HCT116 (cell line): ENCODE data around the gene PROCA1. TPM values are rescaled to one million over a fixed set of nuclear protein-coding genes. Genes with fewer than 3 reads are reported as not detected.

Experiments
- ATAC-seq: fragments of 200-7000 bp; cut with Tn5 transposase; 2 replicates; pipeline ENCODE4 v1.9.1; 2020; ENCODE audit warnings: mild to moderate bottlenecking, moderate library complexity
- BruUV-seq: library from RNA; stranded (reverse); fragments of 400-500 nt; replicated peaks from 2 replicates; lab custom pipeline; 2021; lab: Mats Ljungman, UMichigan
- CTCF ChIA-PET: fragments of 300-600 bp; sonication (Branson Sonifier 250); formaldehyde crosslinking; loops from one replicate; lab custom pipeline; 2021; ENCODE audit warnings: antibody characterized with exemption; lab: Charles Lee
- POLR2A ChIA-PET: fragments of 300-600, 350-600 bp; sonication (Branson Sonifier 250); formaldehyde crosslinking; loops from one replicate; lab custom pipeline; 2021; ENCODE audit warnings: antibody characterized with exemption; lab: Charles Lee
- RAD21 ChIA-PET, 2 experiments: fragments of 300-600 bp; sonication (Branson Sonifier 250); formaldehyde crosslinking; loops; one replicate each; lab custom pipeline; 2023; ENCODE audit warnings: low total read pairs in 2 of 2; ENCODE audit not compliant: uncharacterized antibody in 2 of 2, unreplicated experiment in 2 of 2, low non-redundant PET in 1 of 2; lab: Charles Lee
- DNase-seq: peaks from one replicate; pipeline ENCODE4 v3.0.0-alpha.2; 2010; ENCODE audit warnings: low read depth, low spot score
- H2AFZ ChIP-seq: fragments of 200-600 bp; shearing (Covaris generic), sonication (generic); 2 replicates; pipeline ENCODE4 v1.6.1; 2017; ENCODE audit warnings: low read depth, mixed run types, mixed read lengths, antibody characterized with exemption, low read length; ENCODE audit not compliant: poor library complexity, severe bottlenecking
- H3K27ac ChIP-seq: 2 replicates; pipeline ENCODE4 v1.5.1; 2012; ENCODE audit warnings: low read depth, low read length
- H3K27me3 ChIP-seq: fragments of 200-600 bp; sonication (generic); 2 replicates; pipeline ENCODE4 v1.6.1; 2016; ENCODE audit warnings: mixed run types, low read length, mixed read lengths; ENCODE audit not compliant: insufficient read depth
- H3K36me3 ChIP-seq, 2 experiments: fragments of 200-500 bp in 1 of 2; fragments of 200-600 bp in 1 of 2; sonication (Bioruptor generic) in 1 of 2; sonication (generic) in 1 of 2; 2 replicates each; pipeline versions ENCODE4 v1.5.1 to v1.6.1; 2014 to 2016; ENCODE audit warnings: low read length in 2 of 2, inconsistent platforms in 1 of 2, mixed read lengths in 1 of 2, mixed run types in 1 of 2; ENCODE audit not compliant: insufficient read depth in 2 of 2, control insufficient read depth in 1 of 2
- H3K4me1 ChIP-seq, 2 experiments: fragments of 200-600 bp in 1 of 2; sonication (generic) in 1 of 2; 2 replicates each; pipeline versions ENCODE4 v1.5.1 to v1.6.1; 2012 to 2017; ENCODE audit warnings: low read length in 2 of 2, inconsistent platforms in 1 of 2, mild to moderate bottlenecking in 1 of 2, mixed read lengths in 1 of 2, mixed run types in 1 of 2, moderate library complexity in 1 of 2; ENCODE audit not compliant: insufficient read depth in 2 of 2, control insufficient read depth in 1 of 2
- H3K4me2 ChIP-seq: fragments of 200-600 bp; sonication (generic); 2 replicates; pipeline ENCODE4 v1.6.1; 2017; ENCODE audit warnings: mixed run types, low read length, mixed read lengths
- H3K4me3 ChIP-seq, 2 experiments: fragments of 200-600 bp in 1 of 2; sonication (generic) in 1 of 2; replicated peaks in 1 of 2; 2 replicates each; pipeline ENCODE4 v1.5.1; 2011 to 2016; ENCODE audit warnings: low read length in 2 of 2, control low read depth in 1 of 2, low read depth in 1 of 2, mild to moderate bottlenecking in 1 of 2, mixed read lengths in 1 of 2, mixed run types in 1 of 2
- H3K79me2 ChIP-seq: fragments of 200-600 bp; sonication (generic); 2 replicates; pipeline ENCODE4 v1.6.1; 2017; ENCODE audit warnings: mild to moderate bottlenecking, mixed run types, low read length, moderate library complexity, mixed read lengths; ENCODE audit not compliant: insufficient read depth
- H3K9ac ChIP-seq: fragments of 200-600 bp; sonication (generic); 2 replicates; pipeline ENCODE4 v1.6.1; 2016; ENCODE audit warnings: low read length, mixed read lengths
- H3K9me2 ChIP-seq: fragments of 200-600 bp; sonication (generic), shearing (Covaris generic); 2 replicates; pipeline ENCODE4 v1.6.1; 2017; ENCODE audit warnings: mixed run types, mild to moderate bottlenecking, moderate library complexity; ENCODE audit not compliant: insufficient read depth
- H3K9me3 ChIP-seq, 2 experiments: fragments of 200-500 bp in 1 of 2; fragments of 200-600 bp in 1 of 2; sonication (Bioruptor generic) in 1 of 2; sonication (generic) in 1 of 2; 2 replicates each; pipeline ENCODE4 v1.6.1; 2014 to 2017; ENCODE audit warnings: low read length in 2 of 2, mixed read lengths in 2 of 2, inconsistent platforms in 1 of 2, low read depth in 1 of 2, mild to moderate bottlenecking in 1 of 2, mixed run types in 1 of 2, moderate library complexity in 1 of 2; ENCODE audit not compliant: control insufficient read depth in 1 of 2, insufficient read depth in 1 of 2
- H4K20me1 ChIP-seq: fragments of 200-600 bp; sonication (generic), shearing (Covaris generic); 2 replicates; pipeline ENCODE4 v1.6.1; 2017; ENCODE audit warnings: mixed run types, mild to moderate bottlenecking, moderate library complexity; ENCODE audit not compliant: insufficient read depth
- CBX3 ChIP-seq: IDR thresholded peaks from 2 replicates; pipeline ENCODE4 v1.6.1; 2012; ENCODE audit warnings: low read depth
- CEBPB ChIP-seq: IDR thresholded peaks from 2 replicates; pipeline ENCODE4 v1.6.1; 2012; ENCODE audit warnings: low read depth
- EGR1 ChIP-seq: IDR thresholded peaks from 2 replicates; pipeline ENCODE4 v1.6.1; 2012; ENCODE audit warnings: low read depth
- ELF1 ChIP-seq: IDR thresholded peaks from 2 replicates; pipeline ENCODE4 v1.6.1; 2012; ENCODE audit warnings: low read depth, borderline replicate concordance
- EZH2 ChIP-seq: fragments of 200-600 bp; sonication (generic); IDR thresholded peaks from 2 replicates; pipeline ENCODE4 v1.6.1; 2017; ENCODE audit warnings: antibody characterized with exemption, mixed run types
- EZH2phosphoT487 ChIP-seq: fragments of 200-600 bp; IDR thresholded peaks from 2 replicates; pipeline ENCODE4 v1.6.1; 2018; ENCODE audit warnings: antibody characterized with exemption, borderline replicate concordance
- POLR2A ChIP-seq: IDR thresholded peaks from 2 replicates; pipeline ENCODE4 v1.7.0; 2011; ENCODE audit warnings: borderline replicate concordance; ENCODE audit not compliant: insufficient read depth, insufficient read length; ENCODE audit errors: extremely low read depth
- RAD21 ChIP-seq: IDR thresholded peaks from 2 replicates; pipeline ENCODE4 v1.6.1; 2012; ENCODE audit warnings: low read depth, mild to moderate bottlenecking
- SIN3A ChIP-seq: IDR thresholded peaks from 2 replicates; pipeline ENCODE4 v1.6.1; 2012; ENCODE audit warnings: low read depth
- TCF7L2 ChIP-seq: IDR thresholded peaks from 2 replicates; pipeline ENCODE4 v1.7.0; 2011; ENCODE audit warnings: borderline replicate concordance, inconsistent platforms; ENCODE audit not compliant: insufficient read depth, insufficient read length; ENCODE audit errors: extremely low read depth
- YY1 ChIP-seq: IDR thresholded peaks from 2 replicates; pipeline ENCODE4 v1.6.1; 2011; ENCODE audit warnings: low read length, low read depth, moderate library complexity, mild to moderate bottlenecking; ENCODE audit not compliant: insufficient replicate concordance; ENCODE audit errors: extremely low read depth
- intact Hi-C: fragments of 100-400 bp; cut with micrococcal nuclease; formaldehyde crosslinking; loops from 2 replicates; pipeline ENCODE4 v1.10.0; 2022
- total RNA-seq: library from RNA; stranded (reverse); gene quantifications from one replicate; pipeline ENCODE4 v1.2.1, GENCODE V29; 2021; ENCODE audit not compliant: unreplicated experiment
- TF ChIP-seq, protein P1 (sequence below): IDR thresholded peaks from 2 replicates; pipeline ENCODE4 v1.6.1; 2012
- TF ChIP-seq, protein P2 (sequence below), 3 experiments: fragments of 200-600 bp in 1 of 3; sonication (generic) in 1 of 3; IDR thresholded peaks in 2 of 3; conservative IDR thresholded peaks in 1 of 3; 2 replicates each; pipeline ENCODE4 v1.5.1; 2012 to 2017; ENCODE audit warnings: low read depth in 2 of 3, low read length in 2 of 3, antibody characterized with exemption in 1 of 3, borderline replicate concordance in 1 of 3, control low read depth in 1 of 3, mild to moderate bottlenecking in 1 of 3, mixed read lengths in 1 of 3, mixed run types in 1 of 3, moderate library complexity in 1 of 3; ENCODE audit not compliant: insufficient read depth in 1 of 3
- TF ChIP-seq, protein P3 (sequence below): IDR thresholded peaks from 2 replicates; pipeline ENCODE4 v1.6.1; 2012
- TF ChIP-seq, protein P4 (sequence below): IDR thresholded peaks from 2 replicates; pipeline ENCODE4 v1.6.1; 2012; ENCODE audit warnings: low read depth
- TF ChIP-seq, protein P5 (sequence below): IDR thresholded peaks from 2 replicates; pipeline ENCODE4 v1.6.1; 2011; ENCODE audit warnings: mild to moderate bottlenecking, low read length, moderate library complexity; ENCODE audit not compliant: insufficient replicate concordance; ENCODE audit errors: extremely low read depth

PROCA1 gene
- total RNA-seq, 1 experiment from 2014 or later, result 0.96 TPM

DNA sequence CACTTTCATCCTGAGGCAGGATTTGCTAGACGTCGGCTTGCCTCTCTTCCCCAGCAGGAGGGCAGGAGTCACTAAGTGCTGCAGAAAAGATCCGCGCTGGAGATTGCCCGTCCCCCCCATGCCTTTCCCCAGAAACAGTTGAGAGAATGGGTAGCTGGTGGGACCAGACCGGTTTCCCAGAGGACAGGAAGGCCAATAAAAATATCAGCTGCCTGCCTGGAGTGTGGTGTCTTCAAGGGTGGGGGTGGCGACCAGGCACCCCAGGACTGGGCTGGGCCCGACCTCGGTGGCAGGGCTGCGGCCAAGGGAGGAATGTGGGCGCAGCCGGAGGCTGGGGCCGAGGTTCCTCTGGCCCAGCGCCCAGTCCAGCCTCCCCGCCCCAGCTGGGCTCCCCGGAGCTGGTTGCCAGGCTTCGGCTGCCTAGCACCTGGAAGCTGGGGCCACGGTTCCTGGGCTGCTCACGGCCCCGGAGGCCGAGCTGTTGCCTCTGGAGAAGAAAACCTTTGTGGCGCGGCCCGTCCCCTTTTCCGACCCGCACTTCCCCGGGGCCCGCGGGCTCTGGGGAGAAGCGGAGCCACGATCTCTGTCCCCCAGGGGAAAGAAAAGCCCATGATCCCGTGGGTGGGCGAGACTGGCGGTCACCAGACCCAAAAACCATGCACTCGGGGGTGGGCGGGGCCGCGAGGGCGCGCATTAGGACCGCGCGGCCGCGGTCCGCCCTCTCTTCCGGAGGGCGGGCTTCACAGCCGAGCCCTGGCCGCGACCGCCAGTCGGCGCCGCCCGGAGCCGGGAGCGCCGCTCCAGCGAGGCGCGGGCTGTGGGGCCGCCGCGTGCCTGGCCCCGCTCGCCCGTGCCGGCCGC, 31.8 kb upstream of the PROCA1 start, which contains the start of gene TRAF4:
Gene TRAF4, plus strand, starts transcription at position 769 of the 861 bp plus-strand sequence. CDS start 102 bp downstream, outside the sequence.
- Histone ChIP-seq H3K27ac (peak within 1 kb of the TSS; percentile 98), H3K4me3 (peak within 1 kb of the TSS; percentile 97 to 100), H3K9me3 (no peaks in the 10 kb centered on the region), H2AFZ (no peak within 1 kb of the TSS), H3K4me1 (peaks cover 34 to 50% of the 10 kb centered on the region in 2 experiments), H3K9ac (peak within 1 kb of the TSS; percentile 100), H3K36me3 (peaks cover 13 to 30% of the 10 kb centered on the region in 2 experiments), H3K9me2 (no peaks in the 10 kb centered on the region), H3K4me2 (peak within 1 kb of the TSS; percentile 99), H3K27me3 (no peaks in the 10 kb centered on the region), H4K20me1 (peaks cover 15% of the 10 kb centered on the region; the same call in 1 of the 2 replicates), H3K79me2 (peaks cover 43% of the 10 kb centered on the region)
- POLR2A ChIA-PET, result interaction anchor here (0.7 to 11.6 kb wide), 6 partner anchors 8 to 208 kb away, joined by 4 to 149 read pairs (median 6); partner anchors contain the start of genes NEK8, PHF12, RPL23A and TLCD1
- RAD21 ChIA-PET, result interaction anchor here (0.9 to 1.5 kb wide), 3 partner anchors 15 to 16 kb away, joined by 3 to 19 read pairs (median 3); partner anchors contain the start of genes NEK8 (in 1 of the 2) and TLCD1 (in 1 of the 2)
- intact Hi-C loops, result loop anchor here (1.0 kb wide), 1 partner anchor 16 kb away; no protein-coding TSS in a partner anchor
- peak; percentile 75 for ATAC-seq
- peak; percentile 79 for DNase-seq
- BruUV-seq, result no TSS peak
- CTCF ChIA-PET, result interaction anchor here (1.2 to 13.6 kb wide), 2 partner anchors 16 to 20 kb away, joined by 3 to 207 read pairs; partner anchors contain the start of genes NEK8 and TLCD1
- TF ChIP-seq EZH2phosphoT487 (no peak), EZH2 (no peak), TCF7L2 (peak; percentile 85), RAD21 (no peak), SIN3A (0 out of 2 replicates have a peak, but pooled peaks have one; percentile 63), YY1 (no peak), CBX3 (no peak), ELF1 (no peak), POLR2A (peak; percentile 97), CEBPB (no peak), EGR1 (no peak)
- TF ChIP-seq, protein P1, sequence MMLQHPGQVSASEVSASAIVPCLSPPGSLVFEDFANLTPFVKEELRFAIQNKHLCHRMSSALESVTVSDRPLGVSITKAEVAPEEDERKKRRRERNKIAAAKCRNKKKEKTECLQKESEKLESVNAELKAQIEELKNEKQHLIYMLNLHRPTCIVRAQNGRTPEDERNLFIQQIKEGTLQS, result no peak
- TF ChIP-seq, protein P2, sequence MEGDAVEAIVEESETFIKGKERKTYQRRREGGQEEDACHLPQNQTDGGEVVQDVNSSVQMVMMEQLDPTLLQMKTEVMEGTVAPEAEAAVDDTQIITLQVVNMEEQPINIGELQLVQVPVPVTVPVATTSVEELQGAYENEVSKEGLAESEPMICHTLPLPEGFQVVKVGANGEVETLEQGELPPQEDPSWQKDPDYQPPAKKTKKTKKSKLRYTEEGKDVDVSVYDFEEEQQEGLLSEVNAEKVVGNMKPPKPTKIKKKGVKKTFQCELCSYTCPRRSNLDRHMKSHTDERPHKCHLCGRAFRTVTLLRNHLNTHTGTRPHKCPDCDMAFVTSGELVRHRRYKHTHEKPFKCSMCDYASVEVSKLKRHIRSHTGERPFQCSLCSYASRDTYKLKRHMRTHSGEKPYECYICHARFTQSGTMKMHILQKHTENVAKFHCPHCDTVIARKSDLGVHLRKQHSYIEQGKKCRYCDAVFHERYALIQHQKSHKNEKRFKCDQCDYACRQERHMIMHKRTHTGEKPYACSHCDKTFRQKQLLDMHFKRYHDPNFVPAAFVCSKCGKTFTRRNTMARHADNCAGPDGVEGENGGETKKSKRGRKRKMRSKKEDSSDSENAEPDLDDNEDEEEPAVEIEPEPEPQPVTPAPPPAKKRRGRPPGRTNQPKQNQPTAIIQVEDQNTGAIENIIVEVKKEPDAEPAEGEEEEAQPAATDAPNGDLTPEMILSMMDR (IDR thresholded peaks at IDR 0.05 in 2 of 3, conservative IDR thresholded peaks at IDR 0.05 in 1 of 3; ENCODE audit: borderline replicate concordance in 1 of 3, insufficient read depth in 1 of 3, low read depth in 2 of 3, low read length in 2 of 3), result 0 out of 6 replicates have a peak, but pooled peaks of 1 of the 3 experiments have one; percentile 1
- TF ChIP-seq, protein P3, sequence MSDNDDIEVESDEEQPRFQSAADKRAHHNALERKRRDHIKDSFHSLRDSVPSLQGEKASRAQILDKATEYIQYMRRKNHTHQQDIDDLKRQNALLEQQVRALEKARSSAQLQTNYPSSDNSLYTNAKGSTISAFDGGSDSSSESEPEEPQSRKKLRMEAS, result peak; percentile 36
- TF ChIP-seq, protein P4, sequence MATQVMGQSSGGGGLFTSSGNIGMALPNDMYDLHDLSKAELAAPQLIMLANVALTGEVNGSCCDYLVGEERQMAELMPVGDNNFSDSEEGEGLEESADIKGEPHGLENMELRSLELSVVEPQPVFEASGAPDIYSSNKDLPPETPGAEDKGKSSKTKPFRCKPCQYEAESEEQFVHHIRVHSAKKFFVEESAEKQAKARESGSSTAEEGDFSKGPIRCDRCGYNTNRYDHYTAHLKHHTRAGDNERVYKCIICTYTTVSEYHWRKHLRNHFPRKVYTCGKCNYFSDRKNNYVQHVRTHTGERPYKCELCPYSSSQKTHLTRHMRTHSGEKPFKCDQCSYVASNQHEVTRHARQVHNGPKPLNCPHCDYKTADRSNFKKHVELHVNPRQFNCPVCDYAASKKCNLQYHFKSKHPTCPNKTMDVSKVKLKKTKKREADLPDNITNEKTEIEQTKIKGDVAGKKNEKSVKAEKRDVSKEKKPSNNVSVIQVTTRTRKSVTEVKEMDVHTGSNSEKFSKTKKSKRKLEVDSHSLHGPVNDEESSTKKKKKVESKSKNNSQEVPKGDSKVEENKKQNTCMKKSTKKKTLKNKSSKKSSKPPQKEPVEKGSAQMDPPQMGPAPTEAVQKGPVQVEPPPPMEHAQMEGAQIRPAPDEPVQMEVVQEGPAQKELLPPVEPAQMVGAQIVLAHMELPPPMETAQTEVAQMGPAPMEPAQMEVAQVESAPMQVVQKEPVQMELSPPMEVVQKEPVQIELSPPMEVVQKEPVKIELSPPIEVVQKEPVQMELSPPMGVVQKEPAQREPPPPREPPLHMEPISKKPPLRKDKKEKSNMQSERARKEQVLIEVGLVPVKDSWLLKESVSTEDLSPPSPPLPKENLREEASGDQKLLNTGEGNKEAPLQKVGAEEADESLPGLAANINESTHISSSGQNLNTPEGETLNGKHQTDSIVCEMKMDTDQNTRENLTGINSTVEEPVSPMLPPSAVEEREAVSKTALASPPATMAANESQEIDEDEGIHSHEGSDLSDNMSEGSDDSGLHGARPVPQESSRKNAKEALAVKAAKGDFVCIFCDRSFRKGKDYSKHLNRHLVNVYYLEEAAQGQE, result no peak
- TF ChIP-seq, protein P5, sequence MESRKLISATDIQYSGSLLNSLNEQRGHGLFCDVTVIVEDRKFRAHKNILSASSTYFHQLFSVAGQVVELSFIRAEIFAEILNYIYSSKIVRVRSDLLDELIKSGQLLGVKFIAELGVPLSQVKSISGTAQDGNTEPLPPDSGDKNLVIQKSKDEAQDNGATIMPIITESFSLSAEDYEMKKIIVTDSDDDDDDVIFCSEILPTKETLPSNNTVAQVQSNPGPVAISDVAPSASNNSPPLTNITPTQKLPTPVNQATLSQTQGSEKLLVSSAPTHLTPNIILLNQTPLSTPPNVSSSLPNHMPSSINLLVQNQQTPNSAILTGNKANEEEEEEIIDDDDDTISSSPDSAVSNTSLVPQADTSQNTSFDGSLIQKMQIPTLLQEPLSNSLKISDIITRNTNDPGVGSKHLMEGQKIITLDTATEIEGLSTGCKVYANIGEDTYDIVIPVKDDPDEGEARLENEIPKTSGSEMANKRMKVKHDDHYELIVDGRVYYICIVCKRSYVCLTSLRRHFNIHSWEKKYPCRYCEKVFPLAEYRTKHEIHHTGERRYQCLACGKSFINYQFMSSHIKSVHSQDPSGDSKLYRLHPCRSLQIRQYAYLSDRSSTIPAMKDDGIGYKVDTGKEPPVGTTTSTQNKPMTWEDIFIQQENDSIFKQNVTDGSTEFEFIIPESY, result peak; percentile 75
